OCI-LY1 (cell line): ENCODE results near the gene SP6.

Experiments
- CTCF ChIP-seq: fragments of 200-600 bp; sonication (generic), shearing (Covaris generic); IDR thresholded peaks from 2 replicates; pipeline ENCODE4 v1.5.1; 2017; ENCODE audit warnings: mild to moderate bottlenecking, antibody characterized with exemption, low read length, moderate library complexity, mixed read lengths
- EZH2 ChIP-seq: fragments of 200-600 bp; sonication (generic), shearing (Covaris generic); IDR thresholded peaks from 2 replicates; pipeline ENCODE4 v1.8.0; 2017; ENCODE audit warnings: borderline replicate concordance, mixed run types, mild to moderate bottlenecking, antibody characterized with exemption, low read length, moderate library complexity, mixed read lengths

- TF ChIP-seq EZH2 (no peak), CTCF (no peak)
Measured at GRCh38 chr17:47819475-47819874, 31.5 kb downstream of the SP6 start.
